Umbilical cord (tissue), 2 donors: Measurements from ENCODE around the gene SULT1C2. TPM values are rescaled to one million over a fixed set of nuclear protein-coding genes. Genes with fewer than 3 reads are reported as not detected.
A peak's percentile ranks its signal among the peaks of the same experiment; 100 is the strongest.

Experiments used
- DNase-seq: peaks from one replicate; pipeline ENCODE4 v3.0.0-alpha.2; 2015; ENCODE audit warnings: low spot score
- total RNA-seq: library from RNA; depleted of rRNA; stranded (reverse); fragments of >200 nt; gene quantifications from one replicate; pipeline ENCODE4 v1.2.3, GENCODE V29; 2014; ENCODE audit warnings: low replicate concordance; ENCODE audit not compliant: insufficient read depth

The SULT1C2 gene
- total RNA-seq, 1 donor from 2014 or later = 6.5 TPM

- no peak for DNase-seq
Measured at GRCh38 chr2:108293850-108294249, 5.2 kb downstream of the SULT1C2 start.

- no peak for DNase-seq
Measured at GRCh38 chr2:108297436-108298141, 8.9 kb downstream of the SULT1C2 start.

GRCh38 chr2:108301558-108301957 lies 12.9 kb downstream of the SULT1C2 start:
- DNase-seq = no peak

DNA sequence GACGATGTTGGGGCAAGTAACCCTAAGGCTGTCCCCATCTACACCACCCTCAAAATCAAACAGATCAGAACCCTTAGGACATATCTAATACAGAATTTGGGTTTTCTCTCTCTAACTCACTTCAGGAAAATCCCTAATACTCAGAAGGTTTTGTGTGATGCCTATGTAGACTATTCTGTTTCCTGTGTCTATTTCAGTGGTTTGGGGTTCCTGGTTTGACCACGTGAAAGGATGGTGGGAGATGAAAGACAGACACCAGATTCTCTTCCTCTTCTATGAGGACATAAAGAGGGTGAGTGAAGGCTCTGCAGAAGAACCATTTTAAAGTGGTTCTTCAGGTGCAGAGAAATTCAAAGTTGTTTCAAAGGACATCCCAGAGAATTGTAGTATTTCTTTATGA lies 16.3 kb downstream of the SULT1C2 start:
- no peak for DNase-seq

- DNase-seq = no peak
Measured at GRCh38 chr2:108305901-108306300, 17.2 kb downstream of the SULT1C2 start.

DNA sequence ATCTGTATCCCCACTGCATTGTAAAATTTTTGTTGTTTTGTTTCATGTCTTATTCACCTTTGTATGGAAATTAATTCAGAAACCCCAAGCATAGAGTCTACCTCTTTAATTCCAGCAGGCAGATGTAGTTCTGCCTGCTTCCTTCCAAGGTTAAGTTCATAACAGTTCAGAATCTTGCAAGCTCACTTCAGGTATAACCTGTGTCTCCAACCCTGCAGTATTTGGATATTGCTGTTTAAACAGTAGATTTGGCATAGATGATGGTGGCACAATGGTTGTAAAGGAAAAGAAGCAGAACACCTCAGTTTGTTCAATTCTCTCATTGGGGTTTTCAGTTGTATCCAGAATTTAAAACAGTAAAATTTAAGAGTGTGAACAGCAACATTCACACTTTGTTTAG lies 21.2 kb downstream of the SULT1C2 start:
- DNase-seq = no peak

DNA sequence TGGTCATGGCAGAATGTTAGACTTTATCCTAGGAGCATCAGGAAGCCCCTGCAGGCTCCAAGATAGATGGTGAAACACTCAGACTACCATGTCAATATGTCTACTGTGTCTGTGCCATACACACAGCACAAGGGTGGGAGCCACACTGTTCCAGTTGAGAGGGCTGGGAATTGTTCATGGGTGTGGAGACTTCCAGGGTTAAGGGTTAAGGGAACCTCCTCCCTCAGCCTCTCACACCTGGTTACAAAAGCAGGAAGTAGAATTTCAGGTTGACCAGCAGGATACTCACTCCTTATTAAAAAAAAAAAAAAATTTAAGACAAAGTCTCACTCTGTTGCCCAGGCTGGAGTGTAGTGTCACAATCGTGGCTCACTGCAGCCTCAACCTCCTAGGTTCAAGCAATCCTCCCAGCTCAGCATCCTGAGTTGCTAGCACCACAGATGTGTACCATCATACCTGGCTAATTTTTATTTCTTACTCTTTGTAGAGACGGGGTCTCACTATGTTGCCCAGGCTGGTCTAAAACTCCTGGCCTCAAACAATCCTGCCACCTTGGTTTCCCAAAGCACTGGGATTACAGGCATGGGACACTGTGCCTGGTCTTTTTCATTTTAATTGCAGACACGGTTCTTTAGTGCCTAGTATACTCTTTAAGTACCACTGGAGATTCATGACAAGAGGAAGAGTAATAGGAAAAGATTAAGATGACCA lies 26.0 kb downstream of the SULT1C2 start:
- DNase-seq = no peak

DNA sequence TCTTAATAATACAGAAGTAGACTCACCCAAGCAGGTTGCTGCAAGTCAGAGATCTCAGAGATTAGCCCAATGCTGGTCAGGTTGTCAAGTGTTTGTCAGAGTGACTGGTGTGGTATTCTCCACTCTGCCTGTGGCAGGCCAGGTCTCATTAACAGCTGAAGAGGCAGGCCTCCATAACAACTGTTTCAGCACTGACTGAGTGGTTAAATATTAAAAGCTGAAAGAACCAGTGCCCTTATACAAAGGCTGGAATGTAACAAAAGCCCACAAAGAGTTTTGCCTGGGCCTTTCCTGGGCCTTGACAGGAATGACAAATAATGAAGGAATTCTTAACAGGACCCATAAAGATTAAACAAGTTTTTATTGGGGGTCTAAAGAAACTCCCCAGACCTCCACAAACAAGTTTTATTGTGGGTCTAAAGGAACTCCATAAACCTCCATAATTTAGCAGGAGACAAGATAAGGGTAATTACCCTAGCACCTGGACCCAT lies 26.8 kb downstream of the SULT1C2 start:
- no peak for DNase-seq

- DNase-seq = no peak
Measured at GRCh38 chr2:108316033-108316432, 27.3 kb downstream of the SULT1C2 start.

- DNase-seq = peak; percentile 30
Measured at GRCh38 chr2:108316461-108317258, 28.0 kb downstream of the SULT1C2 start.

DNA sequence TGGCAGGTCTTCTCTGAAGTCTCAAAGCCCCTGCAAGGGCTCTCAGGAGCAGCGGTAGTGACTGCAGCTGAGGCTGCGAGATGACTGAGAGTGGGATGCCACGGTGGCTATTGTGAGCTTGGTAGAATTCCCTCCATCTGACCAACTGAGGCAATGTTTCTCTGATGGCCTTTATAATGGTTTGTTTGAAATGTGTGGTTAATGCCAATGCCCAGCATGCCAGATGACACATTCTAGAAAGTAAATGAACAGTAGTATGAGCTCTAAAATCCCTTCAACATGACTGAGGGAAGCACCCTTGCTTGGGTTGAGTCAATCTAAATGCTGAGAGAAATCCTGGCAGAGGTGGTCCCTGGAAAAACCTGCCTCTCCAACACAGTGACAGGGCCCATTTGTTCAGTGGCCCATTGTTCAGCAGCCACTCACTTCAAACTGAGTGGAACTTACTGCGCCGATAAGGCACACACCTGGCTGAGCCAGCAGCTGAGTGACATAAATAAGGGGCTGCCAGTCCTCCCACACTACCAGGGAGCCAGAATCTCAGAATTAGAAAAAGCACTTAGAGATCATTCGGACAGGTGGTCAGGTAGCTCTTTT lies 31.7 kb downstream of the SULT1C2 start:
- no peak for DNase-seq

DNA sequence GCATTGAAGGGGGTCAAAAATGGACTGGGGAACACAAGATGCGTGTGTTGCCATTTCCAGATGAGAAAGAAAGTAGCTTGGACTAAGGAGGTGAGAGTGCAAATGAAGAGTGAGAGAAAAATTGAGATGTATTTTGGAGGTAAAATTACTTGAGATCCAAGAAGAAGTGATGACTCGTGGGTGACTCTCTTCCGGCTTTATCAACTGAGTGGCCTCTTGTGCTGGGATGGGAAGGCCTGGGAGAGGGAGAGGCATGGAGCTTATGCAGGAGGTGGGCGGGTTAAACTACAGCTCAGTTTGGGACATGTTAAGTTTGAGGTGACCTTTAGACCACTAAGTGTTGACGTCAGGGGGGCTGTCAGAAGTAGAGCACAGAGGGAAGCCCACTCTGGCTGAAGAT lies 34.9 kb downstream of the SULT1C2 start:
- DNase-seq = no peak

DNA sequence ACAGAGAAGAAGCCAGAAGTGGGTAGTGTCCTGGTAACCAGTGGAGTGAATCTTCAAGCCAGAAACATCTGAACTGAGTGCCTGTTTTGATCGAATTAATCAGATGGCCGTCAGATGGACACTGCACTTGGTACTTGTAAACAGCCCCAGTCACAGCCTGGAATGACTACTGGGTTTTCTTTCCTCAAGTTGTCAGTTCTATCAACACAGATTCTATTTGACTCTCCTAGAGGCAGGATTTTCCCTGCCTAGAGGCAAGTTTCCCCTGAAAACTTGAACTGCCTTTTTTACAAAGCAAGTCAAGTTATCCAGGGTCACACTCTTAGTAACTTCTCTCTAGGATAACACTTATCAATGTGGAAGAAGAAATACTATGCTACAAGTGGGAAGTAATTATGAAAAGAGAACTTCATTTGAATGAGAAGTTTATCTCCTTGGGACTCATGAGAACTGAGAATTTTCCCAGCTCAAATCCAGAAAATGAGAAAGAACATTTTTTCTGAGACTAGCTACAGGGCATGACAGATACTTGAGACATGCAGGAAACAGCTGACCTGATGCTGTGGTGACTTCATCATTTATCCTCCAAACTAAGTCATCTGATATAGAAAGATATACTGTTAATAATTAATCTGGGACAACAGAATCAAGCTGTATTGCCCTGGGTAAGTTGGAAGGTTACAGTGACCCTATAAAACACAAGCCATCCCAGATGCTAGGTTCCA lies 36.0 kb downstream of the SULT1C2 start:
- DNase-seq = no peak

DNA sequence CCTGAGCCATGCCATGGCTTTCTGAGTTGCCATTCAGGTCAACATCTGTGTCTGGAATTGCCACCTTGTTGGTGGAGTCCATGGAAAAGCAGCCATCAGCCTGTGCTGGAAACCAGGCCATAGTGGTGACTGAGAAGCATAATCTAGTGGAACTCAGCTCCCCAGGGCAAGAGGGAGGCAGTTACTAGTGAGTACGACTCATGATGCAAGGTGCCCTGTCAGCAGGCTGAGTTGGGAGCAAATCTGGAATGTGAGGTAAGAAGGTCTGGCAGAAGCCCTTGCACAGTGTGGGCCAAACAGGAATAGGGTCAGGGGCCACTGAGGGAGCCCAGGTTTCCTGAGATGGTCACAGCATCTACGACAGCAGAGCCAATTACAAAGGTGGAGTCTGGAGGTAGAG lies 37.1 kb downstream of the SULT1C2 start:
- DNase-seq = no peak

DNA sequence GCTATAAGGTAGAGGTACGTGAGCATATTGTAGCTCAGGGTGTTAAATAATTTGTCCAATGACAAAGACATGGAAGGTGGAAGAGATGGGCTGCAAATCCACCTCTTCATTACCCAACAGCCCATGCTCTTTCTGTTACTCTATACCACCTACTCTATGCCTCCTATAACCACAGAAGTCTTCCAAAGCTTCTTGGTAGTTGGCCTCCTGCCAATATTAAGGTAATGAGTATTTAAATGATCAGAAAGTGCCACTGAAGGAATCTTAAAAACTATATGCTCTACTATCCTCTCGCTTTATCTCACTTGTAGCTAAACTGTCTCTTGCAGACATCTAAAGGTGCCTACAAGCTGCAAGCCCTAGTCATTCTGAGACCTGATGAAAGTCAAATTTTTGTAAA lies 41.1 kb downstream of the SULT1C2 start:
- DNase-seq = no peak

DNA sequence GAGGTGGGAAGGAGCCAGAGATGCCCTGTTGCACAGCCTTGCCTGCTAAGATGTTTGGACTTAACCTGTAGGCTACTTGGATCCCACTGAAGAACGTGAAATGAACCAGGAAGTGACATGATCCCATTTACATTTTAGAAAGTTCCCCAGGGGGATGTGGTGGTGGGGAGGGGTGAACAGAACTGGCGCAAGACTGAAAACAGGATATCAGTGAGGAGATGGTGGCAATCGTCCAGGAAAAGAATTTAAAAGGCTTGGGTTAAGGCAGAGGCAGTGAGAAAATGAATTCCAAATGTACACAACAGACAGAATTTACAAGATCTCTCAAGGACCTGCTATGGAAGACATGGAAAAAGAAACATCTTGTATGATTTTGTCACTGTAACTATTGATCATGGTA lies 42.3 kb downstream of the SULT1C2 start:
- DNase-seq = peak; percentile 46

DNA sequence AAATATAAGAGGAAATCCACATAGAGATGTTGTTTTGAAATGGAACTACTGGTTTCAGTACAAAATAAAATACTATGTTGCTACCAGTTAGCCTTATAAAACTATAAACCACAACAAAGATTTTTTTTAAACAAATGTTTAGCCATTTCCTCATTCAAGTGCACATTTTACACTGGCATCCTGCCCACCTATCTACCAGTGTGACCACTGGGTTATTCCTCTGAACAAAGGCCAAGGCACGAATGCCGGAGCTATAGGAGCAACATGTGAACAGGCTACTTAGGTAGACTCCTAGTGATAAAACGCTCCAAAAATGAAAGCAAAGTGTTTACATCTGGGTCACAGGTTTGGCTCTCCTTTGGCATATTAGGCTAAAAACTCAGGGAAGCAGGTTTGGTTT lies 57.3 kb downstream of the SULT1C2 start:
- DNase-seq = no peak

GRCh38 chr2:108346827-108347226 lies 58.1 kb downstream of the SULT1C2 start:
- DNase-seq = no peak

- DNase-seq = no peak
Measured at GRCh38 chr2:108347786-108348185, 59.1 kb downstream of the SULT1C2 start.

DNA sequence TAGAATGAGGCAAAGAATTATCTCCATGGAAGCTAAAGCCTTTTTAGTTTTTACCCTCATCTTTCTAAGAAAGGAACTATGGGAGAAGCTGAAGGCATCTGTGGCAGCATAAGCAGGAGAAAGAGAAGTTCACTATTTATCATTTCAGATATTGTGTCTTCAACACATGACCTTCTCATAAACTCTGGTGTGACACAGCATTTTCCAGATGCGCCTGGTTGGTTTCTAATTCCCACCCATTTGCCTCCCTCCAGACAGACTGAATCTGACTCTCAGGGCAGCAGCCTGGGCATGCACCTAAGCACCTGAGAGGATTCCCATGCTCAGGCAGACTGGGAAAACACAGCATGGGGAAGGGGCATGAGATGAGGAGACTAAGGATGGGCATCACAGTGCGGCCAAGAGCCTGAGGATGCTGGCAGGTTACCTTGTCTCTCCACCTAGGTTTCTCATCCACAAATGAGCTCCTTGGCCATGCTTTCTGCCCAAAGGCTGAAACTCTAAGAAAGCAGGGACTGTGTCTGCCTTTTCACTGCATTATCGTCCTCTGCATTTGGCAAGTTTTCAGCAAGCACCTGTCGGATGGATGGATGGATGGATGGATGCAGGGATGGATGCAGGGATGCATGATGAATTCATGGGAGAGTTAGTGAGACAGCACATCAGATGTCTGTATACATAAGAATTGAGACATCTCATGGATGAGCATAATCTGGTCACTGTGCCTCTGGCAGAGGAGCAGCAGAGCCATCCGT lies 60.3 kb downstream of the SULT1C2 start:
- no peak for DNase-seq

GRCh38 chr2:108349571-108349928 lies 60.9 kb downstream of the SULT1C2 start:
- no peak for DNase-seq
